GM21367 (cell line): ENCODE data around the gene ATP11A.
"Not testable (repeated sequence)": the region's sequence is repeated elsewhere in the genome, so short reads cannot be mapped to it uniquely, and the experiment has no call there.

Source experiments
- ATAC-seq: cut with Tn5 transposase; IDR thresholded peaks from one replicate; pipeline ENCODE4 v1.9.1; 2021; ENCODE audit not compliant: unreplicated experiment

Gene ATP11A

DNA sequence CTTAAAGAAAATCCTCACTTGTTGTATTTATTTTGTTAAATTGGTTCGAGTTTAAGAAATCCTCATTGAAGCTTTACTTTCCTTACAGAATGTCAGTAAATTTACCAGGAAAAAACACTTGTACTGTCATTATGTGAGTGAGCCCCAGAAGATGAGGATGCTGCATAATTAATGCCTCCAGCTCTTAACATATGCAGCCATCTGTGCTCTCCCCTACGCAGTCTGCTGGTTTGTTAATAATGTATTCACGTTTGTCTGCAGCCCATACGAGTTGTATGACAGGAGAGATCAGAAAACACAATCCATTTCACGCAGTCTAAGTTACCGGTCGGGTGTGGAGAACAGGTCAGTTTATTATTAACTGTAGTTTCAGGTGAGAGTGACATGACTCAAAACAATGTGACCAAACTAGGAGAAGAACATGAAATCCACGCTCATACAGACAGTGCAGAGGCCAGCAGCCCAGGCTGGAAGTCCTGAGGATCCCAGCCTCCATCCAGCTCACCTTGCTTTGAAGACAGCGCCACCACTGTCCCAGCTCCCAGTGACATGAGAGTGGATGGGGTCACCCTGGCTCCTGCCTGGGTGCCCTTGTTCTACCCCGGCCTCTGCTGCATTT lies 19.8 kb upstream of the ATP11A start:
- no peak for ATAC-seq

DNA sequence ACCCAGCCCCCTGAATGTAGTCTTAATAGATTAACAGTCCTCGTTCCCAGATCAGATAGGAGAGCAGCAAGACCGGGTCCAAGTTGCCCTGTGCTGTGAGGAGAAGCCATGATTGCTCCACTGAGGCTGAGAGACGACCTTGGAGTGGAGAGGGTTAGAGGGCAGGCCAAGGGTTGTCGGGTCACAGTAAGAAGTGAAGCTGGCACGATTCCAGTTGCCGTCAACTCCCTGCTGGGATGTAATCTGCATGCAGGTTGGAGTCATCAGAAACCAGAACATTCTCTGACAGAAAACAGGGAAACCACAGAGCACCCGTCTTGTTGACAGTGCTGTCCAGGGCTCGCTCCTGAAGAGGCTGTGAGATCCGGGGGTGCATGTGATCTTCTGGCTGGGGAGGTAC lies 19.0 kb upstream of the ATP11A start:
- ATAC-seq = no peak

- ATAC-seq = no peak
Measured at GRCh38 chr13:112671359-112671758, 18.5 kb upstream of the ATP11A start.

- no peak for ATAC-seq
Measured at GRCh38 chr13:112672651-112673284, 17.1 kb upstream of the ATP11A start.

GRCh38 chr13:112674412-112675365 lies 15.1 kb upstream of the ATP11A start:
- no peak for ATAC-seq

GRCh38 chr13:112675366-112675756 lies 14.5 kb upstream of the ATP11A start:
- ATAC-seq = no peak

DNA sequence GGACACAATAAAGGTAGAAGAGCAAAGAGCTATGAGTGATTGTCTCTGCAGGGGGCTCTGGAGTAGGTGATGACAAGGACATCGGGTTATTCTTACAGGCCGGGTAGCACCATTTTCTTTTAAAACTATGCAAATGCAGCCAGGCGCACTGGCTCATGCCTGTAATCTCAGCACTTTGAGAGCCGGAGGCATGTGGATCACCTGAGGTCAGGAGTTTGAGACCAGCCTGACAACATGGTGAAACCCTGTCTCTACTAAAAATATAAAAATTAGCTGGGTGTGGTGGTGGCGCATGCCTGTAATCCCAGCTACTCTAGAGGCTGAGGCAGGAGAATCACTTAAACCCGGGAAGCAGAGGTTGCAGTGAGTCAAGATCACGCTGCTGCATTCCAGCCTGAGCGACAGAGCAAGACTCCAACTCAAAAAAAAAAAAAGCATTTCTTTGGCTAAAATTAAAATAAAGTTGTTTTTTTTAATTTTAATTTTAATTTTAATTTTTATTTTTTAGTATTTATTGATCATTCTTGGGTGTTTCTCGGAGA lies 12.3 kb upstream of the ATP11A start:
- not testable (repeated sequence) for ATAC-seq

GRCh38 chr13:112679381-112679780 lies 10.5 kb upstream of the ATP11A start:
- no peak for ATAC-seq

GRCh38 chr13:112679932-112680677 lies 9.7 kb upstream of the ATP11A start:
- no peak for ATAC-seq

DNA sequence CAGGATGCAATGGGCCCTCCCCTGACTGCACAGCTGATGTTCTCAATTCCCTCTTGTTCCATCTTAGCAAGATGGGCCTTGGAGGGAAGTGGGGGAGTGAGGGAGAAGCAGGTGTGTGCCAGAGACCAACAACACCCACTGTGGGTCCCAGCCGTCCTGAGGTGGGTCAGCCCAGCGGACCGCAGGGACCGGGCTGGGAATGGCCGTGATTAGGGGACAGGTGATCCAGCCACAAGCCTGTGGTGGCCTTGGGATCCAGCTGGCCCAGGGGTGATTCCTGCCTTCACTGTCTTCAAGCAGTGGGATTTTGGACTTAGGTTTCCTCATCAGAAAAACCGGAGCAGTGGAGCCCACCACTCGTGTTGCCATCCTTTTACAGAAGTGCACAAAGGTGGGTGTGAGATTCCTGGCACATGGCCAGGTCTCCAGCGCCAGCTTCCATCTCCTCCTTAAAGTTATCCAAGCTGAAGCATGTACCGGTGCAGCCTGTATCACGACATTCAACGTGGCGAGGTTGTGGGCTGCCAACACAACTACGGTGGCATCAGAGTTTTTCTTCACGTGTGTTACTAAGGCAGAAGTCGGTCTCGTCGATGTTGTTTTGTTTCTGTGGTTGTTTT lies 9.0 kb upstream of the ATP11A start:
- no peak for ATAC-seq

GRCh38 chr13:112683581-112683980 lies 6.3 kb upstream of the ATP11A start:
- ATAC-seq = no peak

GRCh38 chr13:112684071-112684845 lies 5.6 kb upstream of the ATP11A start:
- ATAC-seq = no peak

GRCh38 chr13:112685189-112685805 lies 4.5 kb upstream of the ATP11A start:
- not testable (repeated sequence) for ATAC-seq

DNA sequence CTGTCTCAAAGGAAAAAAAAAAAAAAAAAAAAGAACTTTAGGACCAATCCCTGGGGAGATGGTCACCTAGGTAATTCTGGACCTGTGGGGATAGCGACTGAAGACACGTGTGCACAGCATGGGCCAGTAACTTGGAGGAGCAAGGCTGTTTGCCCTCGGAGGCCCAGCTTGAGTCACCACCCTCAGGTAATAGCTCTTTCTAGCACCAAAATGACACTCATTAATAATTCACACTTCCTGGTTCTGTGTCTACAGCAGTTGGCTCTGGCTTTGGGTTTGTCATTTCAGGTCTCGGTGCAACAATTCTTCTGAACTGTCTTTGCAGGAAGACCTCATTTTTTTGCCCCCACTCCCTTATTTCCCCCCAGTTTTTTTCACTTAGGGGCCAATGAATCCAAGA lies 3.9 kb upstream of the ATP11A start:
- no peak for ATAC-seq

DNA sequence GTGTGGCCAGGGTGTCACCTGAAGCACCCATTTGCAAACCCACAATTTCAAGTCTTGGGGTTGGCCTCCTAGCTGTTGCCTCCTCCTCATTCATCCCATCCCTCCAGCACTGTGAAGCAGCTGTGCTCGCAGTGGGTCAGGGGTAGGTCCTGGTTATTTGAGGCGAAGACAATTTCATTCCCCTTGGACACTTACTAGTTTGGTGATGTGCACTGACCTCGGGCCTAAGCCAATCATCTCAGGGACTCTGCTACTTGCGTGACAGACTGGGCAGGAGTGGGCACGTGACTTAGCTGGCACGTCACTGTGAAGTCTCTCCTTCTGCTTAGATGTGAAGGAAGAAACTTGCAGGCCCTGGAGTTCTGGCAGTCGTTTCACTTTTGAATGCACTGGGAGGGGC lies 3.5 kb upstream of the ATP11A start:
- no peak for ATAC-seq

GRCh38 chr13:112686987-112687386 lies 2.9 kb upstream of the ATP11A start:
- ATAC-seq = no peak

GRCh38 chr13:112687836-112688559 lies 1.8 kb upstream of the ATP11A start:
- ATAC-seq = no peak

GRCh38 chr13:112688560-112689302 lies 1.1 kb upstream of the ATP11A start:
- ATAC-seq = no peak
